ENCODE measurements around the gene MRTFA. TPM values are rescaled to one million over a fixed set of nuclear protein-coding genes. Genes with fewer than 3 reads are reported as not detected.

The MRTFA gene
- total RNA-seq, 4 donors from 2014 or later = 81.4 to 210 (median 122) TPM

DNA sequence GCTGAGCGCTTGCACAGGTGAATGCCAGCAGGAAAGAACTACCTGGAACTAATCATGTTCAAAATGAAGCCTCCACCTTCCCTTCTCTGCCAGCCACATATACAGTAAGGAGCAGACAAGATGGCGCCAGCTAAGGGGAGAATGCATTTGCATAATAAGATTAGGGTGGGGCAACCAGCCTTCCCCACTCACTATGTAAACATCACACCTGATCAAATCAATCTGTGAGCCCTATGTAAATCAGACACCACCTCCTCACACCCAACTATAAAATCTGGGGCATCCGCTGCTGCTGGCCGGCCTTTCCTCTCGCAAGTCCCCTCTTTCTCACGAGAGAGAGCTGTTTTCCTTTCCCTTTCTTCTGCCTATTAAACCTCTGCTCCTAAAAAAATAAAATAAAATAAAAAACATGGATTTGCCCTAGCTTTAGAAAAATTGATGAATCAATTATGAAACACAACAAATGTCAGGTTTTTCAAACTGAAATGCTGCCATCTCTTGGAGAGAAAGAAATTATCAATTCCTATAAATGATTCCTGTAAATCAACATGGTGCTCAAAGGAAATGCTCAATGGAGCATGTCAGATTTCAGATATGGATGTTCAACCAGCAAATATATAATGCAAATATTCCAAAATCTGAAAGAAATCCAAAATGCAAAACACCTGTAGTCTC, 157.3 kb downstream of the MRTFA start:
- TF ChIP-seq POLR2A (IDR thresholded peaks at IDR 0.05) = no peak
- TF ChIP-seq, protein P1, sequence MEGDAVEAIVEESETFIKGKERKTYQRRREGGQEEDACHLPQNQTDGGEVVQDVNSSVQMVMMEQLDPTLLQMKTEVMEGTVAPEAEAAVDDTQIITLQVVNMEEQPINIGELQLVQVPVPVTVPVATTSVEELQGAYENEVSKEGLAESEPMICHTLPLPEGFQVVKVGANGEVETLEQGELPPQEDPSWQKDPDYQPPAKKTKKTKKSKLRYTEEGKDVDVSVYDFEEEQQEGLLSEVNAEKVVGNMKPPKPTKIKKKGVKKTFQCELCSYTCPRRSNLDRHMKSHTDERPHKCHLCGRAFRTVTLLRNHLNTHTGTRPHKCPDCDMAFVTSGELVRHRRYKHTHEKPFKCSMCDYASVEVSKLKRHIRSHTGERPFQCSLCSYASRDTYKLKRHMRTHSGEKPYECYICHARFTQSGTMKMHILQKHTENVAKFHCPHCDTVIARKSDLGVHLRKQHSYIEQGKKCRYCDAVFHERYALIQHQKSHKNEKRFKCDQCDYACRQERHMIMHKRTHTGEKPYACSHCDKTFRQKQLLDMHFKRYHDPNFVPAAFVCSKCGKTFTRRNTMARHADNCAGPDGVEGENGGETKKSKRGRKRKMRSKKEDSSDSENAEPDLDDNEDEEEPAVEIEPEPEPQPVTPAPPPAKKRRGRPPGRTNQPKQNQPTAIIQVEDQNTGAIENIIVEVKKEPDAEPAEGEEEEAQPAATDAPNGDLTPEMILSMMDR (IDR thresholded peaks at IDR 0.05) = no peak
- no peak overlapping the region for H3K27ac ChIP-seq
- H3K27me3 ChIP-seq = no peaks in the 10 kb centered on the region
- intact Hi-C loops (cut with DNase I) = no loop called here
- peaks cover 5 to 29% of the 10 kb centered on the region in 2 donors for H3K4me1 ChIP-seq
- no peaks in the 10 kb centered on the region for H3K36me3 ChIP-seq
- H3K4me3 ChIP-seq (replicated peaks in 1 of 3) = no peak overlapping the region
- H3K9me3 ChIP-seq = no peaks in the 10 kb centered on the region
- no peak for DNase-seq
- WGBS, 2 donors = 95 to 96% methylated on average over 6 of the region's 6 CpGs

DNA sequence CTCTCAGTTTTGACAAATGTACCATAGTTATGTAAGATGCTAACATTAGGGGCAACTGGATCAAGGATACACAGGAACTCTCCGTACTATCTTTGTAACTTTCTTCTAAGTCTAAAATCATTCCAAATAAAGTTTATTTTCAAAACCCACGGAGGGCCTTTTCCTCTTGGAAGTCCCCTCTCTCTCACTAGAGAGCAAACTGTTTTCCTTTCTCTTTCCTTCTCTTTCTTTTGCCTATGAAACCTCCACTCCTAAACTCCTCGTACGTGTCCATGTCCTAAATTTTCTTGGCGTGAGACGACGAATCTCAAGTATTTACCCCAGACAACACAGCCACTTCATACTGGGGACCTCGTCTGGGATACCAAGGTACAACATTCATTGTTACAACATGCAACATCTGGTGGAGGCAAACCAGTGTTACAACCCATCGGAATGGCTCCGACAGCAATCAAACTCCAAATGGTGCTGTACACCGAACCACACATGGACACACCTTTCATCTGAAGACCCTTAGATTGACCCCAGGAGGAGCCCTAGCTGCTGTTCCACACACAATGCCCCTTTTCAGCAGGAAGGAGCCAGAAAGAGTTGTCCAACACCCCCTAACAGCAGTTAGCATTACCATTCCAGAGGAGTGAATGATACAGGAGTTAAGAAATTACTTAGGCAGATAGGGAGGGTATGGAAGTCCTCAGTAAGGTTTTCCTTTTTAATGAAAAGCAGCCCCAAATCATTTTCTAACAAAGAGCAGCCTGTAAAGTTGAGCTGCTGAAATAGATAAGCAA, 158.0 kb downstream of the MRTFA start:
- 84% methylated on average over 11 of the region's 11 CpGs for WGBS, 2 donors
- Histone ChIP-seq H3K4me3 (replicated peaks in 1 of 3) (no peak overlapping the region), H3K27me3 (no peaks in the 10 kb centered on the region), H3K9me3 (no peaks in the 10 kb centered on the region), H3K4me1 (peaks cover 5 to 29% of the 10 kb centered on the region in 2 donors), H3K36me3 (no peaks in the 10 kb centered on the region), H3K27ac (no peak overlapping the region)
- DNase-seq = no peak
- intact Hi-C loops (cut with DNase I) = no loop called here
- TF ChIP-seq, protein P1 (IDR thresholded peaks at IDR 0.05) = no peak
- TF ChIP-seq POLR2A (IDR thresholded peaks at IDR 0.05) = no peak

DNA sequence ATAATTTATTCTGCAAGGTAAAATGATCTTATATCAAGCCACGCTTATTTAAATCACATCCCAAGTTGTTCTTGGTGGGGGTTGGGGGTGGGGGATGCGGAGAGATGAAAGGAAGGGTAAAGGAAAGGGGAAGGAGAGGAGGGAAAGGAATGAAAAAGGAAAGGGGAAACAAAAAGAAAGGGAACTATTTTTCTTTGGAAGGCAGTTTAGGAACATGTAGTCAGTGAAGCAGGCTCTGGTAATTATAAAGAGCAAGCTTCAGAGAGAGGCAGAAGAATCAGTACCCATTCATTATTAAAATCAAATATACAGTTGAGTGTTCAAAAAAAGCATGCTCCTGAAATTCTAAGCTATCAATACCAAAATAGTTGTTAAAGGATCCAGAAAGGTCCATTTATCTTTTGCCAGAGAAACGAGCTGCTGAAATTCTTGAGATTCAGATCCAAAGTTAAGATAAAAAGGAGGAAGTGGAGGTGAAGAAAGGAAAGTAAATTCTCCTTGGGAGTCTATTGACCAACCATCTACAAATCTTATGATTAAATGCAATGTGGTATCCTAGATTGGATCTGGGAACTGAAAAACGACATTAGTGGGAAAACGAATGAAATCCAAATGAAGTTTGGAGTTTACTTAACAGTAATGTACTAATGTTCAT, 158.7 kb downstream of the MRTFA start:
- 59 to 69% methylated on average over 5 of the region's 5 CpGs for WGBS, 2 donors
- Histone ChIP-seq H3K27me3 (no peaks in the 10 kb centered on the region), H3K9me3 (no peaks in the 10 kb centered on the region), H3K4me3 (replicated peaks in 1 of 3) (no peak overlapping the region), H3K4me1 (peaks cover 5 to 27% of the 10 kb centered on the region in 2 donors), H3K36me3 (no peaks in the 10 kb centered on the region), H3K27ac (no peak overlapping the region)
- no peak for TF ChIP-seq POLR2A (IDR thresholded peaks at IDR 0.05)
- TF ChIP-seq, protein P1 (IDR thresholded peaks at IDR 0.05) = no peak
- intact Hi-C loops (cut with DNase I) = no loop called here
- DNase-seq = no peak

DNA sequence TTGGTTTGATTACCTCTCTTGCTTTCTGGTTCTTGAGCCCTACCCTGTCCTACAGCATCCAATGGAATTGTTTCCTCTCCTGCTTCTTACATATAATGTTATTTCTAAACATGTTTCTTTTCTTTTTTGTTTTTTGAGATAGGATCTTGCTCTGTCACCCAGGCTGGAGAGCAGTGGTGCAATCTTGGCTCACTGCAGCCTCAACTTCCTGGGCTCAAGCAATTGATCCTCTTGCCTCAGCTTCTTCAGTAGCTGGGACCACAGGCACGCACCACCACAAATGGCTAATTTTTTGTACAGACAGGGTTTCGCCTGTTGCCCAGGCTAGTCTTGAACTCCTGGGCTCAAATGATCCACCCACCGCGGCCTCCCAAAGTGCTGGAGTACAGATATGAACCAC, 160.2 kb downstream of the MRTFA start:
- Histone ChIP-seq H3K9me3 (no peaks in the 10 kb centered on the region), H3K27ac (no peak overlapping the region), H3K4me1 (peaks cover 0 to 18% of the 10 kb centered on the region in 2 donors), H3K36me3 (no peaks in the 10 kb centered on the region), H3K27me3 (no peaks in the 10 kb centered on the region), H3K4me3 (replicated peaks in 1 of 3) (no peak overlapping the region)
- DNase-seq = no peak
- TF ChIP-seq, protein P1 (IDR thresholded peaks at IDR 0.05) = no peak
- TF ChIP-seq POLR2A (IDR thresholded peaks at IDR 0.05) = no peak
- intact Hi-C loops (cut with DNase I) = no loop called here
- 84 to 93% methylated on average over 4 of the region's 4 CpGs for WGBS, 2 donors

DNA sequence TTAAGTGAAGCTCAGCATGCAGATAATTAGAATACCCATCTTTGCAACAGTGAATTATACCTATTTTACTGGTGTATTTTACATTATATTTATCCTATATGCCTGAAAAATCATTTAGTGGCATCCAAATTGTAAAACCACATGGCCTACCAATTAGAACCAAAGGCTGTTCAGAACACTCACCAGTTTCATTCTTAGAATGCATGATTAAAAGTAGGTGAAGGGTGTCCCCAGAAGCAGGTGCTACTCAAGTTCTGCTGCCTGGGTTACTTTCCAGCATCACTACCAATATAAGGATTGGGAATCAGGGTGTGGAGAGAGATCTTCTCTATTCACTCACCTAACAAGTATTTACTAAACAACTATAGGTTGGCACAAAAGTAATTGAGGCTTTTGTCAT, 162.8 kb downstream of the MRTFA start:
- no peak for DNase-seq
- peaks cover 0 to 16% of the 10 kb centered on the region in 2 donors for H3K4me1 ChIP-seq
- no peaks in the 10 kb centered on the region for H3K36me3 ChIP-seq
- intact Hi-C loops (cut with DNase I) = no loop called here
- no peak for TF ChIP-seq POLR2A (IDR thresholded peaks at IDR 0.05)
- TF ChIP-seq, protein P1 (IDR thresholded peaks at IDR 0.05) = no peak
- H3K27me3 ChIP-seq = no peaks in the 10 kb centered on the region
- no peak overlapping the region for H3K27ac ChIP-seq
- H3K9me3 ChIP-seq = no peaks in the 10 kb centered on the region
- H3K4me3 ChIP-seq (replicated peaks in 1 of 3) = no peak overlapping the region

Data from thyroid gland (tissue), 4 donors.